GM21423 (cell line): Measurements from ENCODE around the gene PPP2R2C.

ENCODE experiments used
- ATAC-seq: cut with Tn5 transposase; IDR thresholded peaks from one replicate; pipeline ENCODE4 v1.9.1; 2021; ENCODE audit warnings: mild to moderate bottlenecking, moderate library complexity; ENCODE audit not compliant: unreplicated experiment

The PPP2R2C gene

GRCh38 chr4:6294705-6295421 is 177.6 kb downstream of the PPP2R2C start:
- no peak for ATAC-seq

DNA sequence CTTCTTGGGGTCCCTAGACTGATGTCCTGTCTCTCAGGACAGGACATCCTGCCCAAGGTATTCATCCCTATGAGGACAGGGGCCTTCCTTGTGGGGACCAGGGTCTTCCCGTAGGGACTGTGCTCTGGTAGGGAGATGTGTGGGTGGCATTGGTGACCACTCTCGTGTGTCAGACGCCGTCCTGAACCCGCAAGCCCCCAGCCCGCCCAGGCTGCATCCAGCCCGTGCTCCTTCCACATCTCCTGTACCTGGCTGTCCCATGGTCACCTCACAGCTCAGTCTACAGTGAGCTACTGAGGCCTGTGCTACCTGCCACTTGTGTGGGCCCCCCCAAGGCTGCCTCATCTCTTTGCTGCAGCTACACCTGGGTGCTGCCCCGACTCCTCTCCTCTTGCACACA is 178.8 kb downstream of the PPP2R2C start:
- ATAC-seq = no peak

DNA sequence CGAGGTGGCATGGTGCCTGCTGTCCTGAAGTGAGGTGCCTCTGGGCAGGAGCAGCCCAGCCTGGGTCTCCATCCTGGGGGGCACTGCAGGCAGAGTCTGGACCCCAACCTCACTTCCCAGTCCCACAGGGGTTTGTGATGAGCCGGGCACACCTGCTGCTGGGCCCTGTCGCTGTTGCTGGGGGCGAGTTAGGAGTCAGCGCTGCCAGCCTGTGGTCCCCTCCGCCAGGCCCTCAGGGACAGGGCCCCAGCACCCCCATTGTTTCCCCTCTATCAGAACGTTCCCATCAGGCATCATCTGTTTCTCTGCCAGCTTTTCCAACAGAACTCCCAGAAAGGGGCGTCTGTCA is 179.3 kb downstream of the PPP2R2C start:
- no peak for ATAC-seq

DNA sequence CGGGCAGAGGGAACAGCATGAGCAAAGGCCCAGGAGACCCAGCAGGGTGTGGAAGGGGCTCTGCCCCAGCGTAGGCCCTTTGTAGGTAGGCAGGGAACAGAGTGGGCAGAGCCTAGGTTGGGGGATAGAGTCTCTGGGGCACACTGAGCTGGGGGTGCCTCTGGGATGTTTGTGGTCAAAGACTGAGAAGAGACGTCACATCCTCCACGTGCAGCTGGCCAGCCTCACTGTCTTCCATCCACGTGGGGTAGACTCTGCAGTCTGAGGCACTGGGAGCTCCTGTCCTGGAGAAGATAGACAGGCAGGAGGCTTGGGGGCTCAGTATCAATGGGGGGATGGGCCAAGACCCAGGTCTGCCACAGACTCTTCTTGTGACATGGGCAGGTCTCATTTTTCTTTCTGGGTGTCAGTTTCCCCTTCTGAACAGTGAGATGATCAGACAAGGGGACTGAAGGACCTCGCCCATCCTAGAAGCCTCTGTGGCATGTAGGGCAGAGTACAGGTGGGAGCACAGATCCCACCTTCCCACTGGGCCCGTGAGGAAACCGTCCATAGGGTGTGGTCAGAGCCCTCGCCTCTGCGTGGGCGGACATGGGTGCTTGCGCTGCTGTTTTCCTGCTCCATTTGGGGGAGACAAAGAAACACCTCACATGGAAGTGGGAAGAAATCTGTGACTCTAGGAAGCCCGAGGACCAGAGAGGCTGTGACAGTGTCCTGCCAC is 179.9 kb downstream of the PPP2R2C start:
- ATAC-seq = no peak

GRCh38 chr4:6291784-6292297 is 180.6 kb downstream of the PPP2R2C start:
- ATAC-seq = no peak

DNA sequence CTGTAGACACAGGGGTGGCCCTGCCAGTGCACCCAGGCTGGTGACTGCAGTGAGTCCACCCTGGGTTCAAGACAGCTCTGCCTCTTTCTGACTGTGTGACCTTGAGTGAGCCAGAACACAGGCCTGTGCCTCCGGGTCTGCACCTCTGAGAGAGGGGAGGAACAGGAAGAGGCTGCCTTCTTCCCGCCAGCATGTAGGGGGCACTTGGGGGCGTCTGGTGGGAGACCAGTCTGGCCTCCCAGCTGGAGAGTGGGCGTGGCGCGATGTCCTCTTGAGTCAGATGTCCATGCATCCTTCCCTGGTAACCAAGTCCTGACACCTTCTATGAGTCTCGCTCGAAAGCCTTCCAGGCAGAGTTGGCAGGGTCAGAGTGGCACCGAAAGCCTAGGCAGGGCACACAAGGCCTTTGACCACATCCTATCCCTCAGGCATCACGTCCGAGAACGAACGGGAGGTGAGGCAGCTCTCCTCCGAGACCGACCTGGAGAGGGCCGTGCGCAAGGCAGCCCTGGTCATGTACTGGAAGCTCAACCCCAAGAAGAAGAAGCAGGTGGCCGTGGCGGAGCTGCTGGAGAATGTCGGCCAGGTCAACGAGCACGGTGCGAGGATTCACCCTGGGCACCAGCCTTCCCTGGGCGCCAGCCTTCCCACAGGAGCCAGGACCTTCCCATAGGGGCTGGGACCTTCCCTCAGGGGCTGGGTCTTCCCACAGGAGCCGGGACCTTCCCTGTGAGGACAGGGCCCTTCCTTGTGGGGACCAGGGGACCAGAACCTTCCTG is 181.5 kb downstream of the PPP2R2C start:
- ATAC-seq = no peak

DNA sequence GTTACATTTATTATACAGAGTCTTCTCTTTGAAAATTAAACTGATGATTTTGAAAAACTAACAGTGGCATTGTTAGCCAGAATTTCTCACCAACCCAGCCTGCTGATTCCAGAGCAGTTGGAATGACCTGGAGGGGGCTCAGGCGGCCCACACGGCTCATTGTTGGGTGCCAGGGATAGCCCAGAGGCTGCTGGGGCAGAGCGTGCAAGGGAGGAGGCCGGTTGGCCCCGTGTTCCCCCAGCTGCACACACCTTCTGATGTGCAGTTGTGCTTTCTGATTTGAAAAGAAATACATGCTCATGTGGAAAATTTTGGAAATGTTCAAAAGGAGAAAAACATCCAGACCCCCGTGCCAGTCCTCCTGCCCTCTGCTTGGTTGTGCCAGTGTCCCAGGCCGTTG is 182.2 kb downstream of the PPP2R2C start:
- ATAC-seq = no peak

DNA sequence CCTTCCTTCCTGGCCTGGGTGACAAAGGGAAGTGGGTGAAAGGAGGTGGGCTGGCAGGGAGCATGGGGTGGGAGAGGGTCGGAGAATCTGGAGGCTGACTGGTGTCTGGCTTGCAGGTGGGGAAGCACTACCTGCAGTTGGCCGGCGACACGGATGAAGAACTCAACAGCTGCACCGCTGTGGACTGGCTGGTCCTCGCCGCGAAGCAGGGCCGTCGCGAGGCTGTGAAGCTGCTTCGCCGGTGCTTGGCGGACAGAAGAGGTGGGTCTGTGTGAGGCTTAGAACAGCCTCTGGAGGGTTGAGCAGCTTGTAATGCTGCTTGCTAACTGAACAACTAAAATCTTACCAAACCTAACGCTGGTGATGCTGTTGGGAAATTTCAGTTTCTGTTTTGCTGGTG is 183.5 kb downstream of the PPP2R2C start:
- no peak for ATAC-seq

DNA sequence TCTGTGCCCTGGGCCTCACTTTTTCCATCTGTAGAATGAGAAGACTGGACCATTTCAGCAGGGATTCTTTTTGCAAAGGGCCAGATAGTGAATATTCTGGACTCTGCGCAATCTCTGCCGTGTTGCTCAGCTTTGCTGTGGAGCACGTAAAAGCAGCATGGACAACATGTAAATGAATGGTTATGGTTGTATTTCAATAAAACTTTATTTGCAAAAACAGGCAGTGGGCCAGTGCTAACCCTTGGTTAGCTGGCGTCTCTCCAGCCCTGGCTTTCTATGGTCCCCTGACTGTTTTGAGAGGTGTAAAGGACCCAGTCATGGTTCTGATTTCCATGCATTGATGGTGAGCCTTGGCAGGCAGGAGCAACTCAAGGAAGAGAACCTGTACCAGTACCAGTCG is 184.1 kb downstream of the PPP2R2C start:
- ATAC-seq = no peak

- no peak for ATAC-seq
Observed at GRCh38 chr4:6287017-6287788, 185.2 kb downstream of the PPP2R2C start.

GRCh38 chr4:6283282-6283681 is 189.1 kb downstream of the PPP2R2C start:
- ATAC-seq = no peak

DNA sequence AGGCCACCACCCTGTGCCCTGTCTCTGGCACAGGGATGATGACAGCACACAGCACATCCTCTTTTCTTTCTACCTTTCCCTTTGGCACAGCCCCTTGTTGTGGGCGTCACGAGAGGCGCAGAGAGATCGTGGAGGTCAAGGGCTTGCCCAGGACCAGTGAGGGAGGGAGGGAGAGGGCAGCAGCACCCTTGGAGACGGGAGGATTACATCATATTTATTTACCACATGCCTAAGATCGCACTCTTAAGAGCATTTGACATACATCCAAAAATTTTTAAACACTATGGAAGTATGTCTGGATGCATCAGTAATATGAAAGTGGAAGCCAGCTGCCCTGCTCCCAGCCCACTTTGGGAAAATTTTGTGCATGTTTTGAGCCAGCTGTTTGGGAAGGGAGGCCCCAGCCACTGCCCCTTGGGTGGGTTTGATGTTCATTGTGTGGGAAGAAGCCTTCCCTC is 190.1 kb downstream of the PPP2R2C start:
- ATAC-seq = no peak

DNA sequence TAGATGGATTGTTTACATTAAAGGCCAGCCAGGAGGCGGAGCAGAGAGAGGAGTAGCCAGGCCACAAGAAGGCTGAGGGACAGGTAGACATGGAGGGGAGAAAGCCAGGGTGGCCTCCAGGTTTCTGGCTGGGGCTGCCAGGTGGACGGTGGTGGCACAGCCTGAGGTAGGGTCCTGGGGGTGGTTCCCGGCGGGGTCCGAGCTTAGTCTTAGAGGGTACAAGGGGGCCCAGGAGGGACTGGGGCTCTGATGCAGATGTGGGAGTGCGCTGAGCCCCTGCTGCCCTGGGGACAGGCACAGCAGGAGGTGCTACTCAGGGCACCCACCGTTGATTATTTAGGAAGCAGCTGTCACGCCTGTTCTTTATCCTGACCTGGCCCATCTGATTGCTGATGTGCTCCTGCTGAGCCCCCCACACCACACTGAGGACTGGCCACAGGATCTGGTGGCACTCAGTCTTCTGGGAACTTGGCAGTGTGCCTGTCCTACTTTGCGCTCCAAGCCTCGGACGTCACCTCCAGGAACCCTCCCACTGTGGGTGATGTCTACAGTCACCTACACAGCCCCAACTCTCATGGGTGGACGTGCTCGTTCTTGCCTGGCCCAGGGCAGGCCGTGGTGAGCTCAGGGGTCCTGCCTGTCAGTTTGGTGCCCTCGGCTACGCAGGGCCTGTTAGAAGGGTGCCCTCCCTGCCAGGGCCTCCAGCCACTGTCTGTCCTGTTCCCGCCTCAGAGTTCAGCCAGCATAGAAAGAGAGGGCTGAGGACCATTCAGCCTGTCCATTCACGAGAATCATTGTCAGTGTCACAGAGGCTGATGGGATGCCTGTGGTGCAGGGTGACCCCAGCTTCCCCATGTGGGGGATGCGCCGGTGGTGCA is 190.7 kb downstream of the PPP2R2C start:
- ATAC-seq = no peak

DNA sequence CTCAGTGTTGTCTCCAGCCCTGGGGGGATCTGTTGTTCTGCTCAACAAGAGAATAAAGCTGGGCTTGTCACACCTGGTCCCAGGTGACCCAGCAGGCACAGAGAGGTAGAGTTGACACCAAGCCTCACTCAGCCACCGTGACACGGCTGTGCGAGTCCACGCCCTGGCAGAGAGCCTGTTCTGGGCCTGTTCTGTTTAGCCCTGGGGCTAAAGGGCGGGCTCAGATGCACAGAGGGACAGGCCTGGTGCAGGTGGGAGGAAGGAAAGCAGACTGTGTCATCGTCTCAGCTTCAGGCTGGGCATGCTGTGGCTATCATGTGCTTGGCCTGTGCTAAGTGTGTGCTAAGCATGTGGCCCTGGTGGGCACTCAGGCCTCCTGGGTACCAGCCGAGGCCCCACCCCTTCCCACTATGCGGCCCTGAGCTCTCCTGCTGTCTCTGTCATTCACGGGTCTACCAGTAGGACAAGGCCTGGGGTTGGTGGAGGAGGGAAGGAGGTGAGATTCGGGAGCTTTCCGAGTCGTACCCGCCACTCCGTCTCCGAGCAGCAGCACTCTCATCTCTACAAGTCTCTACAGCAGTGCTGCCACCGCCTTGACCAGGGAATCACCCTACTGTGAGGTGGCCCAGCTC is 191.9 kb downstream of the PPP2R2C start:
- no peak for ATAC-seq

- no peak for ATAC-seq
Observed at GRCh38 chr4:6279582-6280289, 192.7 kb downstream of the PPP2R2C start.

DNA sequence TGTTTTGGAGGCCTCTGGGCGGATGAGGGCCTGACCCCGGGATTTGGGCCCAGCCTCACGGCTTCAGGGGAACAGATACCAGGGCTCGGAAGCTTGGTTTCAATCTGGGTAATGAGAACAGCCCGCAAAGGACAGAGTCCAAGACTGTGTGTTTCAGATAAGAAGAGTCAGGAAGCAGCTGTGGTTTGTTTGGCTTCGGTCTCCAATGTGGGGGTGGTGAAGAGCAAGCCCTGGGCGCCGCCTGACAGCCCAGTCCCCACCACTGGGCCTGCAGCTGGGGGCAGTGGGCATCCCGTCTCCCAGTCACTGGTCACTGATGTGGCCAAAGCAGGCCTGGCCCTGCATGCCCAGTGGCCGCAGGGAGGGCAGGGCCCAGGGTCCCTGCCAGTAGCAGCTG is 193.6 kb downstream of the PPP2R2C start:
- peak; percentile 87 for ATAC-seq

DNA sequence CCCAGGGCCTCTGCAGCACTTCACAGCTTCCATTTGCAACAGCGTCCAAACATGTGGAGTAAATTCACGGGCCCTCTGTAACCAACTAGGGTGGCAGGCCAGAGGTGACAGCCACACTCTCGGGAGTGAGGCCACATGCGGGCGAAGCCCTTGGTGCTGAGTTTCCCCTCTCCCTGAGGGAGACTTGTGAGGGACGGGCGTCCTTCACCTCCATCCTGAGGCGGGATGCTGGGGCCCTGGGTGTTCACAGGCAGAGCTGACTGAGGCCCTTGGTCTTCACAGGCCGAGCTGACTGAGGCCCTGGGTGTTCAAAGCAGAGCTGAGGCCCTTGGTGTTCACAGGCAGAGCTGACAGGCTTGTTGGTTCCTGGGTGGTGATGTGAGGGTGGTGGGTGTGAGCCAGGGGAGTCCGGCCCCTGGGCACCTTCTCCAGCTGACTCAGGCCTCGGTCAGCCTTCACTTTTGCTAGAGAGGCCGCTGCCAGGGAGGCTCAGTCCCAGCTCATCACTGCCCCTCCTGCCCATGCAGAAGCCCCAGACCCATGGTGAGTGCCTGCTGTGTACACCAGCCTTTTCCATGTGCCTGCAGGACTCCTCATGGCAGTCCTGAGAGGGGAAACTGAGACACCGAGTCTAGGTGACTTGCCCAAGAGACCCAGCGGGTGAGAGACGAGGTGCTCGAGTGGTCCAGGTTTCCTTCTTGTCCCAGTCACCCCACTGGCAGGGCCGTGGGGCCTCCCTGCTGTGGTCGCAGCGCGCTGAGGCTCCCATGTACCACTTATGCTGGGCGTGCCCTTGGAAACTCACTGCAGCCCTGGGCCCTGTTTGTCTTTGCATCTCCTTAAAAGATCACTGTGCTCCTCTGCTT is 194.2 kb downstream of the PPP2R2C start:
- ATAC-seq = no peak
